ENCODE data around the gene E2F3. TPM values are rescaled to one million over a fixed set of nuclear protein-coding genes. Genes with fewer than 3 reads are reported as not detected.
"Not testable (repeated sequence)": the region's sequence is repeated elsewhere in the genome, so short reads cannot be mapped to it uniquely, and the experiment has no call there.

E2F3 gene
- total and polyA plus RNA-seq, 8 donors = 0.58 to 11.6 (median 3.3) TPM

GRCh38 chr6:20511852-20512251 lies 110.2 kb downstream of the E2F3 start:
- Histone ChIP-seq H3K27ac (no peak overlapping the region), H3K4me3 (no peak overlapping the region), H3K4me1 (no peaks in the 10 kb centered on the region), H3K9me3 (no peaks in the 10 kb centered on the region), H3K36me3 (no peaks in the 10 kb centered on the region), H3K27me3 (peaks cover 0 to 8% (median 0%) of the 10 kb centered on the region in 3 donors)
- no peak for DNase-seq
- TF ChIP-seq POLR2AphosphoS5 (IDR thresholded peaks at IDR 0.05) (no peak), POLR2A (IDR thresholded peaks at IDR 0.05) (no peak), CTCF (IDR thresholded peaks at IDR 0.05) (no peak), EP300 (IDR thresholded peaks at IDR 0.05) (no peak)
- intact Hi-C loops (cut with DNase I; ENCODE audit: low total_unique reads) = no loop called here
- 79 to 94% (median 84%) methylated on average over 2 of the region's 2 CpGs for WGBS, 5 donors

- not testable (repeated sequence) for H3K36me3 ChIP-seq, DNase-seq, H3K4me3 ChIP-seq, H3K9me3 ChIP-seq, H3K27me3 ChIP-seq, H3K27ac ChIP-seq
- intact Hi-C loops (cut with DNase I; ENCODE audit: low total_unique reads) = loop anchor here (5.0 to 10.0 kb wide), 2 partner anchors 128 to 430 kb away; no protein-coding TSS in a partner anchor
- 80 to 89% (median 83%) methylated on average over 3 of the region's 3 CpGs for WGBS, 5 donors
- peaks cover 4 to 10% (median 10%) of the 10 kb centered on the region in 4 donors for H3K4me1 ChIP-seq
Measured at GRCh38 chr6:20525208-20525607, 123.5 kb downstream of the E2F3 start.

- peaks cover 4 to 17% (median 10%) of the 10 kb centered on the region in 4 donors for H3K4me1 ChIP-seq
- not testable (repeated sequence) for H3K27ac ChIP-seq, H3K36me3 ChIP-seq, H3K9me3 ChIP-seq, H3K27me3 ChIP-seq
- intact Hi-C loops (cut with DNase I; ENCODE audit: low total_unique reads) = loop anchor here (5.0 to 10.0 kb wide), 2 partner anchors 132 to 434 kb away; no protein-coding TSS in a partner anchor
- peak overlapping the region in 1 of 4 donors; percentile 22 for H3K4me3 ChIP-seq
- peak in 1 of 2 donors; percentile 63 for DNase-seq
- TF ChIP-seq CTCF (IDR thresholded peaks at IDR 0.05) = peak in 5 of 7 experiments; percentile 35 to 69 (median 54)
- 21 to 39% (median 31%) methylated on average over 5 of the region's 5 CpGs for WGBS, 5 donors
Measured at GRCh38 chr6:20529086-20529448, 127.4 kb downstream of the E2F3 start.

DNA sequence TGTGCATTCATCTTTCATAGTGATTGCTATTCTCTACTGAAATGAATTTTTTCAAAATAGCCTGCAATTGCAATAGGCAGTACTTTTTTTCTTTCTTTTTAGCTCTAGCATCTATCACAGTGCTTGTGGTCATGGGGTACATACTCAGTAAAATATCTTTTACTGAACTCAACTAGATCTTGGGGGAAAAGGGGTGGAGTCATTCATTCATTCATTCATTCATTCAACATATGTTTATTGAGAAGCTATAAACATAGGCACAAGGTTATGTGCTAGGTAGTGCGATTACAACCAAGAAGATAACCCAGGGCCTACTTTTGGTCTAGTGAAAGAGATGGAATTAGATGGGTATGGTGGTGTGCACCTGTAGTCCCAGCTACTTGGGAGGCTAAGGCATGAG lies 131.2 kb downstream of the E2F3 start:
- WGBS, 5 donors = 91 to 100% (median 100%) methylated on average over 1 of the region's 1 CpG
- no peaks in the 10 kb centered on the region for H3K27me3 ChIP-seq
- H3K36me3 ChIP-seq = peaks cover 0 to 11% (median 9%) of the 10 kb centered on the region in 4 donors
- H3K27ac ChIP-seq = no peak overlapping the region
- no peaks in the 10 kb centered on the region for H3K9me3 ChIP-seq
- intact Hi-C loops (cut with DNase I; ENCODE audit: low total_unique reads) = no loop called here
- no peak for DNase-seq
- H3K4me1 ChIP-seq = peaks cover 11 to 39% (median 30%) of the 10 kb centered on the region in 4 donors
- TF ChIP-seq POLR2AphosphoS5 (IDR thresholded peaks at IDR 0.05) = no peak
- H3K4me3 ChIP-seq = no peak overlapping the region

DNA sequence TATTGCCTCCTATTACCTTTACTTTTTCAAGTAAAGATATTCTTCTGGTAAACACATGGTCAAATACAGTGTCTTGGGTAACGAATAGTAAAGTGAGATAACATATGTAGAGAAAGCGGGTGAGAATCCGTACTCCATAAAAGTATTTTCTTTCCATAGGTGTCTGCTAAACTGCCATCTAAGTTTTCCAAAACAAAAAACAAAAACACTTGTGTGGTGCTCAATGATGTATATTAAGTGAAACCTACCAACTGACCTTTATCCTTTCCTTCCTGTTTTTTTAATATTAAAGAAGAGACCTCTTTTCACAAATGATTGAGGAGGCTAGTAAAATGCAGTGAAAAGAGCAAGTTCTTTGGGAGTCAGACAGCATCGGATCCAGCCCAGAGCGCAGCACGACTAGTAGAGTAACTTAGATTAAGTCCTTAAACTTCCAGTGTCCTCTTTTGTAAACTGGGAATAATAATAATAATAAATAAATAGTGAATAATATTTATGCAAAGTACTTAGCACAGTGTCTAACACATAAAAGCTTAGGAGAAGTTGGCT lies 132.1 kb downstream of the E2F3 start:
- H3K36me3 ChIP-seq = peaks cover 0 to 16% (median 10%) of the 10 kb centered on the region in 4 donors
- H3K27me3 ChIP-seq = no peaks in the 10 kb centered on the region
- 41 to 49% (median 45%) methylated on average over 6 of the region's 6 CpGs for WGBS, 5 donors
- H3K4me3 ChIP-seq = peak overlapping the region; percentile 72 to 87 (median 84)
- H3K27ac ChIP-seq = peak overlapping the region in 4 of 5 donors; percentile 87 to 93 (median 92)
- no peak for DNase-seq
- no peaks in the 10 kb centered on the region for H3K9me3 ChIP-seq
- TF ChIP-seq POLR2A (IDR thresholded peaks at IDR 0.05) (no peak), POLR2AphosphoS5 (IDR thresholded peaks at IDR 0.05) (no peak)
- intact Hi-C loops (cut with DNase I; ENCODE audit: low total_unique reads) = no loop called here
- peaks cover 8 to 39% (median 25%) of the 10 kb centered on the region in 4 donors for H3K4me1 ChIP-seq

All from stomach (tissue), 9 donors.